ENCODE measurements around the gene AGTRAP.

AGTRAP gene

GRCh38 chr1:11770011-11770410 is 34.1 kb downstream of the AGTRAP start:
- Histone ChIP-seq H3K27ac (no peak overlapping the region), H3K4me3 (ENCODE audit: low read depth in 1 of 2, low read length in 1 of 2) (no peak overlapping the region), H3K9me3 (no peaks in the 10 kb centered on the region), H3K27me3 (peaks cover 3% of the 10 kb centered on the region), H3K4me1 (ENCODE audit: control insufficient read depth in 1 of 2, insufficient read depth in 1 of 2, low read depth in 1 of 2, low read length in 1 of 2) (no peaks in the 10 kb centered on the region), H3K36me3 (no peaks in the 10 kb centered on the region)
- no peak for TF ChIP-seq CTCF (IDR thresholded peaks at IDR 0.05)

GRCh38 chr1:11771481-11772043 is 35.6 kb downstream of the AGTRAP start:
- Histone ChIP-seq H3K27ac (no peak overlapping the region), H3K27me3 (peaks cover 3% of the 10 kb centered on the region), H3K4me3 (ENCODE audit: low read depth in 1 of 2, low read length in 1 of 2) (no peak overlapping the region), H3K4me1 (ENCODE audit: control insufficient read depth in 1 of 2, insufficient read depth in 1 of 2, low read depth in 1 of 2, low read length in 1 of 2) (no peaks in the 10 kb centered on the region), H3K36me3 (no peaks in the 10 kb centered on the region), H3K9me3 (no peaks in the 10 kb centered on the region)
- TF ChIP-seq CTCF (IDR thresholded peaks at IDR 0.05): no peak

GRCh38 chr1:11772458-11772857 is 36.5 kb downstream of the AGTRAP start:
- H3K27ac ChIP-seq: no peak overlapping the region
- no peak for TF ChIP-seq CTCF (IDR thresholded peaks at IDR 0.05)
- no peaks in the 10 kb centered on the region for H3K9me3 ChIP-seq
- H3K27me3 ChIP-seq: peaks cover 3% of the 10 kb centered on the region
- H3K4me3 ChIP-seq (ENCODE audit: low read depth in 1 of 2, low read length in 1 of 2): no peak overlapping the region
- no peaks in the 10 kb centered on the region for H3K4me1 ChIP-seq (ENCODE audit: control insufficient read depth in 1 of 2, insufficient read depth in 1 of 2, low read depth in 1 of 2, low read length in 1 of 2)
- H3K36me3 ChIP-seq: no peaks in the 10 kb centered on the region

GRCh38 chr1:11774753-11775152 is 38.8 kb downstream of the AGTRAP start:
- no peak for TF ChIP-seq CTCF (IDR thresholded peaks at IDR 0.05)
- Histone ChIP-seq H3K4me1 (ENCODE audit: control insufficient read depth in 1 of 2, insufficient read depth in 1 of 2, low read depth in 1 of 2, low read length in 1 of 2) (no peaks in the 10 kb centered on the region), H3K27me3 (no peaks in the 10 kb centered on the region), H3K36me3 (no peaks in the 10 kb centered on the region), H3K9me3 (no peaks in the 10 kb centered on the region), H3K4me3 (ENCODE audit: low read depth in 1 of 2, low read length in 1 of 2) (no peak overlapping the region), H3K27ac (no peak overlapping the region)

GRCh38 chr1:11777658-11778322 is 41.9 kb downstream of the AGTRAP start:
- no peak for TF ChIP-seq CTCF (IDR thresholded peaks at IDR 0.05)

More at GRCh38 chr1:11777658-11778322, 41.9 kb downstream of the AGTRAP start:
- no peaks in the 10 kb centered on the region for H3K9me3 ChIP-seq
- no peak overlapping the region for H3K4me3 ChIP-seq (ENCODE audit: low read depth in 1 of 2, low read length in 1 of 2)
- H3K4me1 ChIP-seq (ENCODE audit: control insufficient read depth in 1 of 2, insufficient read depth in 1 of 2, low read depth in 1 of 2, low read length in 1 of 2): no peaks in the 10 kb centered on the region
- H3K27ac ChIP-seq: no peak overlapping the region
- no peaks in the 10 kb centered on the region for H3K27me3 ChIP-seq
- H3K36me3 ChIP-seq: no peaks in the 10 kb centered on the region
